PFSK-1 (cell line): ENCODE results near the gene PPP1CC.

ENCODE experiments used
- FOXP2 ChIP-seq: optimal IDR thresholded peaks from 2 replicates; pipeline ENCODE3; 2011; ENCODE audit warnings: borderline replicate concordance, control low read depth, inconsistent platforms; ENCODE audit not compliant: insufficient read depth; ENCODE audit errors: extremely low read length, extremely low read depth
- POLR2AphosphoS5 ChIP-seq: IDR thresholded peaks from 2 replicates; pipeline ENCODE4 v1.6.1; 2012; ENCODE audit warnings: low read depth, mild to moderate bottlenecking, control low read depth, low read length, moderate library complexity
- SIN3A ChIP-seq: IDR thresholded peaks from 2 replicates; pipeline ENCODE4 v1.6.1; 2012; ENCODE audit warnings: mild to moderate bottlenecking, low read length, moderate library complexity, borderline replicate concordance; ENCODE audit not compliant: insufficient read depth
- TAF1 ChIP-seq: IDR thresholded peaks from 2 replicates; pipeline ENCODE4 v1.6.1; 2012; ENCODE audit warnings: low read length, control low read depth, borderline replicate concordance; ENCODE audit not compliant: insufficient read depth
- TF ChIP-seq, protein P1 (sequence below), 2 experiments: IDR thresholded peaks; 2 replicates each; pipeline versions ENCODE4 v1.6.1 to v1.8.0; 2011 to 2012; ENCODE audit warnings: low read depth in 2 of 2, low read length in 2 of 2, control low read depth in 1 of 2, inconsistent platforms in 1 of 2, mild to moderate bottlenecking in 1 of 2, moderate library complexity in 1 of 2; ENCODE audit not compliant: insufficient read depth in 1 of 2

Gene PPP1CC

DNA sequence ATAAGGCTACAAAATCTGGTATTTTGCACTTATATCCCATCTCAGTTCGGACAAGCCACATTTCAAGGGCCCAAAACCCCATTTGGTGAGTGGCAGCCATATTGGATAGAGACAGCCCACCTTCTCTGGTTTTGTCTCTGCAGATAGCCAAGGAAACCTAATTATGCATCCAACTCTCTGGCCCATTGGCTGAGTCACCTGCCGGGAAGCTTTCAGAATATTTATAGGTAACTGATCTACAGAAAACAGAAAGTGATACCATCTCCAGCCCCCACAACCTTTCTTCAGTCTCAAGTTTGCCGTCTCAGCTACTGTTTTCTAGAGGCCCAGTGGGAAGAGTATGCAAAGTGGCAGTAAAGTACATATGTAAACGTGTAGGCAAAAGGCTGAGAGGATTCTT is 33.7 kb upstream of the PPP1CC start:
- TF ChIP-seq POLR2AphosphoS5 (no peak), FOXP2 (no peak), SIN3A (no peak), TAF1 (no peak)
- TF ChIP-seq, protein P1, sequence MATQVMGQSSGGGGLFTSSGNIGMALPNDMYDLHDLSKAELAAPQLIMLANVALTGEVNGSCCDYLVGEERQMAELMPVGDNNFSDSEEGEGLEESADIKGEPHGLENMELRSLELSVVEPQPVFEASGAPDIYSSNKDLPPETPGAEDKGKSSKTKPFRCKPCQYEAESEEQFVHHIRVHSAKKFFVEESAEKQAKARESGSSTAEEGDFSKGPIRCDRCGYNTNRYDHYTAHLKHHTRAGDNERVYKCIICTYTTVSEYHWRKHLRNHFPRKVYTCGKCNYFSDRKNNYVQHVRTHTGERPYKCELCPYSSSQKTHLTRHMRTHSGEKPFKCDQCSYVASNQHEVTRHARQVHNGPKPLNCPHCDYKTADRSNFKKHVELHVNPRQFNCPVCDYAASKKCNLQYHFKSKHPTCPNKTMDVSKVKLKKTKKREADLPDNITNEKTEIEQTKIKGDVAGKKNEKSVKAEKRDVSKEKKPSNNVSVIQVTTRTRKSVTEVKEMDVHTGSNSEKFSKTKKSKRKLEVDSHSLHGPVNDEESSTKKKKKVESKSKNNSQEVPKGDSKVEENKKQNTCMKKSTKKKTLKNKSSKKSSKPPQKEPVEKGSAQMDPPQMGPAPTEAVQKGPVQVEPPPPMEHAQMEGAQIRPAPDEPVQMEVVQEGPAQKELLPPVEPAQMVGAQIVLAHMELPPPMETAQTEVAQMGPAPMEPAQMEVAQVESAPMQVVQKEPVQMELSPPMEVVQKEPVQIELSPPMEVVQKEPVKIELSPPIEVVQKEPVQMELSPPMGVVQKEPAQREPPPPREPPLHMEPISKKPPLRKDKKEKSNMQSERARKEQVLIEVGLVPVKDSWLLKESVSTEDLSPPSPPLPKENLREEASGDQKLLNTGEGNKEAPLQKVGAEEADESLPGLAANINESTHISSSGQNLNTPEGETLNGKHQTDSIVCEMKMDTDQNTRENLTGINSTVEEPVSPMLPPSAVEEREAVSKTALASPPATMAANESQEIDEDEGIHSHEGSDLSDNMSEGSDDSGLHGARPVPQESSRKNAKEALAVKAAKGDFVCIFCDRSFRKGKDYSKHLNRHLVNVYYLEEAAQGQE (IDR thresholded peaks at IDR 0.05; ENCODE audit: insufficient read depth in 1 of 2, low read depth in 2 of 2, low read length in 2 of 2): no peak

DNA sequence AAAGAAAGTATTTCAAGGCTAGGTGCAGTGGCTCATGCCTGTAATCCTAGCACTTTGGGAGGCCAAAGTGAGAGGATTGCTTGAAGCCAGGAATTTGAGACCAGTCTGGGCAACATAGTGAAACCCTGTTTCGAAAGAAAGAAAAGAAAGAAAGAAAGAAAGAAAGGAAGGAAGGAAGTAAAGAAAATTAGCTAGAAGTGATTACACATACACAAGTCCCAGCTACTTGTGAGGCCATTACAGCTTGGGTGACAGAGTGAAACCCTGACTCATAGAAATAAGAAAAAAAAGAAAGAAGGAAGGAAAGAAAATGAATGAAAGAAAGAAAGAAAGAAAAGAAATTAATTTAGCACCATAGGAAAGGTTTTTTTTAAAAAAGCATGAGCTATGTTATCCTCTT is 33.3 kb upstream of the PPP1CC start:
- no peak for TF ChIP-seq SIN3A
- no peak for TF ChIP-seq TAF1
- no peak for TF ChIP-seq POLR2AphosphoS5
- TF ChIP-seq FOXP2: no peak
- TF ChIP-seq, protein P1 (IDR thresholded peaks at IDR 0.05; ENCODE audit: insufficient read depth in 1 of 2, low read depth in 2 of 2, low read length in 2 of 2): no peak

DNA sequence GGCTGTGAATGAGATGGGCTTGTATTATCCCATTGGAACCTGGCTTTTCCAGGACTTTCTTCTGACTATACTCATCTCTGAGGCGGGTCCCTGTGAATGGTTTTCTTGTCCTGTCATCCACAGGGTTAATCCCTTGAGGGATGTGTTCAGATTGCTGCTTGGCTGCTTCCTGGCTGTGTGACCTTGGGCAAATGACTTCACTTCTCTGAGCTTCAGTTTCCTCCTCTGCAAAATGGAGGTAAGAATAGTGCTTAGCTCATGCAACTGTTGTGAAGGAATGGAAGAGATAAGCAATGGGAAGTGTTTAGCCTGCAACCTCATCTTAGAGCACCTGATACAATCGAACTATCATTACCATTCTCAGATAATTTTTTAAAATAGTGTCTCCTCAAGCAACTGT is 32.1 kb upstream of the PPP1CC start:
- no peak for TF ChIP-seq TAF1
- TF ChIP-seq, protein P1 (IDR thresholded peaks at IDR 0.05; ENCODE audit: insufficient read depth in 1 of 2, low read depth in 2 of 2, low read length in 2 of 2): no peak
- no peak for TF ChIP-seq FOXP2
- no peak for TF ChIP-seq POLR2AphosphoS5
- TF ChIP-seq SIN3A: no peak

DNA sequence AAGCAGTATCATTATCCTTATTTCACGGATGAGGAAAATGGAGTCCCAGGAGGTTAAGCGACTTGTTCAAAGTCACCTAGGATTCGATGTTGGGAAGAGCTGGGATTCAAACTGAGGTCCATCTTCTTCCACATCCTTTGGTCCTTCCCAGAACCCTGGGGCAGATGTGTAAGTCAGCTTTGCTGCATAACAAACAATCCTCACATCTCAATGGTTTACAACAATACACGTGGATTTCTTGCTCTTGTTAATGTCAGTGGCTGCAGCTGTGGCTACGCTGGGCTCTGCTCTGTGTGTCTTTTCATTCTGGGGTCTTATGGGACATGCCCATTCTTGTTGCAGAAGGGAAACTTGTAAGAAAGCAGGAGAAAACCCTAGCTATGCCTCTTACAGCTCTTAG is 26.3 kb upstream of the PPP1CC start:
- TF ChIP-seq, protein P1 (IDR thresholded peaks at IDR 0.05; ENCODE audit: insufficient read depth in 1 of 2, low read depth in 2 of 2, low read length in 2 of 2): no peak
- TF ChIP-seq POLR2AphosphoS5 (no peak), TAF1 (no peak), SIN3A (no peak), FOXP2 (no peak)

DNA sequence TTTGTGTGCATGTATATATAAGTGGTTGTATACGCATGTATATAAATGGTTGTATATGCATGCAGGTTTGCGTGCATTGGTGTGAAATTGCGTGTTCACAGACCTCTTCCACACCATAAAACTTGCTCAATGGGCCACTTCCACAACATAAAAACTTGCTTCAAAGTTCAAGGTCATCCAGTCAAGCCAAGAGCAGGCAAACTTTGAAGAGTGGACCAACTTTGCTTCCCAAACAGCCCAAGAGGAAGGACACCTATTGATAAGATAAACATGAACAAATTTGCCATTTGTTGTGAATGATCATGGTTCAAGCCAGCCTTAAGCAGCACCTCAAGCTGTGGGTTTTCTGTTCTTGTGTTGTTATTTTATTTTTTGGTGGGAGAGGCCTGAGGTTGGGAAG is 25.2 kb upstream of the PPP1CC start:
- TF ChIP-seq, protein P1 (IDR thresholded peaks at IDR 0.05; ENCODE audit: insufficient read depth in 1 of 2, low read depth in 2 of 2, low read length in 2 of 2): no peak
- TF ChIP-seq TAF1 (no peak), FOXP2 (no peak), POLR2AphosphoS5 (no peak), SIN3A (no peak)
